ENCODE results near the gene ZNF385B. TPM values are rescaled to one million over a fixed set of nuclear protein-coding genes. Genes with fewer than 3 reads are reported as not detected.

Gene ZNF385B
- total RNA-seq, 1 donor = 1.1 TPM

- DNase-seq (ENCODE audit: insufficient read length, low spot score, missing footprints) = no peak
- Histone ChIP-seq H4K20me1 (ENCODE audit: insufficient read depth, low read length) (no peaks in the 10 kb centered on the region), H3K4me3 (ENCODE audit: insufficient read depth, low read length) (no peak overlapping the region), H3K27ac (ENCODE audit: low read depth, low read length) (no peak overlapping the region), H3K79me2 (ENCODE audit: insufficient read depth, low read length) (no peaks in the 10 kb centered on the region), H3K27me3 (ENCODE audit: insufficient read depth, low read length) (no peaks in the 10 kb centered on the region), H3K9me3 (ENCODE audit: low read depth, low read length) (no peaks in the 10 kb centered on the region), H3K4me1 (ENCODE audit: insufficient read depth, low read length) (no peaks in the 10 kb centered on the region), H3K36me3 (ENCODE audit: insufficient read depth, low read length) (no peaks in the 10 kb centered on the region), H2AFZ (ENCODE audit: low read length) (no peak overlapping the region), H3K4me2 (ENCODE audit: insufficient read depth, low read length) (no peak overlapping the region)
- TF ChIP-seq, protein P1, sequence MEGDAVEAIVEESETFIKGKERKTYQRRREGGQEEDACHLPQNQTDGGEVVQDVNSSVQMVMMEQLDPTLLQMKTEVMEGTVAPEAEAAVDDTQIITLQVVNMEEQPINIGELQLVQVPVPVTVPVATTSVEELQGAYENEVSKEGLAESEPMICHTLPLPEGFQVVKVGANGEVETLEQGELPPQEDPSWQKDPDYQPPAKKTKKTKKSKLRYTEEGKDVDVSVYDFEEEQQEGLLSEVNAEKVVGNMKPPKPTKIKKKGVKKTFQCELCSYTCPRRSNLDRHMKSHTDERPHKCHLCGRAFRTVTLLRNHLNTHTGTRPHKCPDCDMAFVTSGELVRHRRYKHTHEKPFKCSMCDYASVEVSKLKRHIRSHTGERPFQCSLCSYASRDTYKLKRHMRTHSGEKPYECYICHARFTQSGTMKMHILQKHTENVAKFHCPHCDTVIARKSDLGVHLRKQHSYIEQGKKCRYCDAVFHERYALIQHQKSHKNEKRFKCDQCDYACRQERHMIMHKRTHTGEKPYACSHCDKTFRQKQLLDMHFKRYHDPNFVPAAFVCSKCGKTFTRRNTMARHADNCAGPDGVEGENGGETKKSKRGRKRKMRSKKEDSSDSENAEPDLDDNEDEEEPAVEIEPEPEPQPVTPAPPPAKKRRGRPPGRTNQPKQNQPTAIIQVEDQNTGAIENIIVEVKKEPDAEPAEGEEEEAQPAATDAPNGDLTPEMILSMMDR (IDR thresholded peaks at IDR 0.05; ENCODE audit: extremely low read depth, low read depth, low read length) = no peak
Observed at GRCh38 chr2:179438654-179439053, 422.8 kb downstream of the ZNF385B start.

GRCh38 chr2:179437430-179437829 lies 424.0 kb downstream of the ZNF385B start:
- Histone ChIP-seq H3K4me2 (ENCODE audit: insufficient read depth, low read length) (no peak overlapping the region), H3K79me2 (ENCODE audit: insufficient read depth, low read length) (no peaks in the 10 kb centered on the region), H3K27ac (ENCODE audit: low read depth, low read length) (no peak overlapping the region), H3K4me3 (ENCODE audit: insufficient read depth, low read length) (no peak overlapping the region), H2AFZ (ENCODE audit: low read length) (no peak overlapping the region), H3K36me3 (ENCODE audit: insufficient read depth, low read length) (no peaks in the 10 kb centered on the region), H3K27me3 (ENCODE audit: insufficient read depth, low read length) (no peaks in the 10 kb centered on the region), H4K20me1 (ENCODE audit: insufficient read depth, low read length) (no peaks in the 10 kb centered on the region), H3K9me3 (ENCODE audit: low read depth, low read length) (no peaks in the 10 kb centered on the region), H3K4me1 (ENCODE audit: insufficient read depth, low read length) (no peaks in the 10 kb centered on the region)
- DNase-seq (ENCODE audit: insufficient read length, low spot score, missing footprints) = no peak
- TF ChIP-seq, protein P1 (IDR thresholded peaks at IDR 0.05; ENCODE audit: extremely low read depth, low read depth, low read length) = no peak

DNA sequence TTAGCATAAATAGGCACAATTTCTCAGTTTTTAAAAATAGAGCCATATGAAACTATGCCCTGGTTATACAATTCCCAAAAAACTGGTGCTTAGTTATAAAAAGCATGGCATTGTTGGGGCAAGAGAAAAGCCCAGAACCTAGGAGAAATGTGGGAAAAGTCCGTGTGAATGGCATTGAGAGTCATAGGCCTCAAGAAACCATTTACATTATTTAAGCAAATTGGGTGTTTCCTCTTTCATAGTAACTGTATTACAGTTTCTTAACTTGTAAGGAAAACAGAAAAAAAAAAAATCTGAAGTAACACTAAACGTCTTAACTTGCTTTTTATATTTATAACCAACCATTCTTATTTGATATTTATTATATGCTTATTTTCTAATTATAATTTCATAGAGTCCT lies 425.8 kb downstream of the ZNF385B start:
- Histone ChIP-seq H2AFZ (ENCODE audit: low read length) (peak overlapping the region; percentile 12), H3K9me3 (ENCODE audit: low read depth, low read length) (no peaks in the 10 kb centered on the region), H3K4me1 (ENCODE audit: insufficient read depth, low read length) (no peaks in the 10 kb centered on the region), H3K4me3 (ENCODE audit: insufficient read depth, low read length) (no peak overlapping the region), H3K36me3 (ENCODE audit: insufficient read depth, low read length) (no peaks in the 10 kb centered on the region), H4K20me1 (ENCODE audit: insufficient read depth, low read length) (no peaks in the 10 kb centered on the region), H3K27ac (ENCODE audit: low read depth, low read length) (no peak overlapping the region), H3K4me2 (ENCODE audit: insufficient read depth, low read length) (no peak overlapping the region), H3K79me2 (ENCODE audit: insufficient read depth, low read length) (no peaks in the 10 kb centered on the region), H3K27me3 (ENCODE audit: insufficient read depth, low read length) (no peaks in the 10 kb centered on the region)
- TF ChIP-seq, protein P1 (IDR thresholded peaks at IDR 0.05; ENCODE audit: extremely low read depth, low read depth, low read length) = no peak
- DNase-seq (ENCODE audit: insufficient read length, low spot score, missing footprints) = no peak

DNA sequence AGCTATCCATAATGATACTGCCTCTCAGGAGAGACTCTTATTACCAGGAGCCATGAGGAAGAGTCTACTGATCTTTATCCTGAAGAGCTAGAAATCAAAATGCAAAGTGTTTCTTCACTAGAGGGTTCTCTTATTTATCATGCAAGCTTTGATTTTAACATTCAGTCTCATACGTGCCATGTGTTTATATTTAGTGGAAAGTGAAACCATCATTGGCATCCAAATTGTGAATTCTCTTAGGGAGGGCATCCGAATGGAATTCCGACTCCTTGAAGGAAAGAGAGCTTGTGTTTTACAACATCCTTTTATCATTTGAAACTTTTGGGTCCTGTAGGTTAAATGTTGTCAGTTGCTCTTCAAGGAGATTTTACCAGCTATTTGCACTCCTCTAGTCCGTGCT lies 426.4 kb downstream of the ZNF385B start:
- TF ChIP-seq, protein P1 (IDR thresholded peaks at IDR 0.05; ENCODE audit: extremely low read depth, low read depth, low read length) = no peak
- no peaks in the 10 kb centered on the region for H3K79me2 ChIP-seq (ENCODE audit: insufficient read depth, low read length)
- no peaks in the 10 kb centered on the region for H3K36me3 ChIP-seq (ENCODE audit: insufficient read depth, low read length)
- H3K27ac ChIP-seq (ENCODE audit: low read depth, low read length) = no peak overlapping the region
- DNase-seq (ENCODE audit: insufficient read length, low spot score, missing footprints) = no peak
- H4K20me1 ChIP-seq (ENCODE audit: insufficient read depth, low read length) = no peaks in the 10 kb centered on the region
- no peaks in the 10 kb centered on the region for H3K4me1 ChIP-seq (ENCODE audit: insufficient read depth, low read length)
- H3K27me3 ChIP-seq (ENCODE audit: insufficient read depth, low read length) = no peaks in the 10 kb centered on the region
- peak overlapping the region; percentile 41 for H3K4me2 ChIP-seq (ENCODE audit: insufficient read depth, low read length)
- H3K4me3 ChIP-seq (ENCODE audit: insufficient read depth, low read length) = peak overlapping the region; percentile 12
- no peaks in the 10 kb centered on the region for H3K9me3 ChIP-seq (ENCODE audit: low read depth, low read length)
- H2AFZ ChIP-seq (ENCODE audit: low read length) = peak overlapping the region; percentile 76

All from osteoblast (primary cell).